GM13977 (cell line): ENCODE measurements around the gene CSDE1.
"Not testable (repeated sequence)": the region's sequence is repeated elsewhere in the genome, so short reads cannot be mapped to it uniquely, and the experiment has no call there.

Source experiments
- DNase-seq: peaks from one replicate; pipeline ENCODE4 v3.0.0; 2012; ENCODE audit warnings: low spot score
- in situ Hi-C: fragments of 300-500 bp; cut with MboI; formaldehyde crosslinking; loops from one replicate; pipeline ENCODE4 v1.12.0; 2022; ENCODE audit warnings: low sequenced_read_pairs, low pct_unique_long_range_greater_than_20kb, mixed read lengths, inconsistent platforms; ENCODE audit not compliant: unreplicated experiment
- TF ChIP-seq, protein P1 (sequence below): IDR thresholded peaks from 2 replicates; pipeline ENCODE4 v1.5.1; 2012; ENCODE audit warnings: mild to moderate bottlenecking, control low read depth; ENCODE audit not compliant: insufficient read depth; ENCODE audit errors: extremely low read depth, missing control alignments

The CSDE1 gene

DNA sequence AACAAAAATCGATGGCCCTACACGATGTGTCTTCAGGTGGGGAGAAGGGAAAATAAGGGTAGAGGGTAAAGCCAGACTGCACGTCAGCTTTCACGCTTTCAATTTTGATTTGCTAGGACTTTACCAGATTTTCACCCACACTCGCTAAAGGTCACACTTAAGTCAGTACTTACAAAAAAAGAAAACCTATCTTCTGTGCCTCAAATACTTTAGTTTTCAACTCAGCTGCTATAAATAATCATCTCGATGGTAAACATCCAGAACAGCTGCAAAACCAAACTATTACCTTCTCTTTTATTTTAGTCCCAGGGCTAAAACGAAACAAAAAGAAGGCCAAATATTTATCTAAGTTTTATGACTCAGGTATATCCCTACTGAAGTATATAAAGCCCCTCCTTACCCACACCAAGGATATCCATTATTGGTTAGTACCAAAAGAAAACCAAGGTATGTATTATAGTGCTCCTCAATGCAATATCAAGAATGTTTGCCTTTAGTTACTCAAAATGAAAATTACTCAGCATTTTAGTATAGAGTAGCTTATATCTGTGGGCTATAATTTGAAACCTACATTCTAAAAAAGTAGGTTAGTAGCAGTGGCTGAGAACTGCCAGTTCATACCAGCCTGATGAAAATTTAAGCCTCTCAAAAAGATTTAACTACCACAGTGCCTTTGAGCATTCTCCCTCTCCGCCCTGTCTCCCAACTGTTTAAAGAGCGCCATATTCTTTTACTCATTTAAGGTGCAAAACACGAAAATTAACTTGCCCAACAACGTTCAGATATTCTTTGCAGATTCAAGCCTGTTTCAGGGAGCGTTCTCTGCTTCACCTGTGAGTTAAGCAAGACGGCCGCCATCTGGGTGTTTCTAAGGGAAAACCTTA is 1.5 kb downstream of the CSDE1 start:
- TF ChIP-seq, protein P1, sequence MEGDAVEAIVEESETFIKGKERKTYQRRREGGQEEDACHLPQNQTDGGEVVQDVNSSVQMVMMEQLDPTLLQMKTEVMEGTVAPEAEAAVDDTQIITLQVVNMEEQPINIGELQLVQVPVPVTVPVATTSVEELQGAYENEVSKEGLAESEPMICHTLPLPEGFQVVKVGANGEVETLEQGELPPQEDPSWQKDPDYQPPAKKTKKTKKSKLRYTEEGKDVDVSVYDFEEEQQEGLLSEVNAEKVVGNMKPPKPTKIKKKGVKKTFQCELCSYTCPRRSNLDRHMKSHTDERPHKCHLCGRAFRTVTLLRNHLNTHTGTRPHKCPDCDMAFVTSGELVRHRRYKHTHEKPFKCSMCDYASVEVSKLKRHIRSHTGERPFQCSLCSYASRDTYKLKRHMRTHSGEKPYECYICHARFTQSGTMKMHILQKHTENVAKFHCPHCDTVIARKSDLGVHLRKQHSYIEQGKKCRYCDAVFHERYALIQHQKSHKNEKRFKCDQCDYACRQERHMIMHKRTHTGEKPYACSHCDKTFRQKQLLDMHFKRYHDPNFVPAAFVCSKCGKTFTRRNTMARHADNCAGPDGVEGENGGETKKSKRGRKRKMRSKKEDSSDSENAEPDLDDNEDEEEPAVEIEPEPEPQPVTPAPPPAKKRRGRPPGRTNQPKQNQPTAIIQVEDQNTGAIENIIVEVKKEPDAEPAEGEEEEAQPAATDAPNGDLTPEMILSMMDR = no peak
- peak; percentile 59 for DNase-seq
- in situ Hi-C loops = no loop called here

DNA sequence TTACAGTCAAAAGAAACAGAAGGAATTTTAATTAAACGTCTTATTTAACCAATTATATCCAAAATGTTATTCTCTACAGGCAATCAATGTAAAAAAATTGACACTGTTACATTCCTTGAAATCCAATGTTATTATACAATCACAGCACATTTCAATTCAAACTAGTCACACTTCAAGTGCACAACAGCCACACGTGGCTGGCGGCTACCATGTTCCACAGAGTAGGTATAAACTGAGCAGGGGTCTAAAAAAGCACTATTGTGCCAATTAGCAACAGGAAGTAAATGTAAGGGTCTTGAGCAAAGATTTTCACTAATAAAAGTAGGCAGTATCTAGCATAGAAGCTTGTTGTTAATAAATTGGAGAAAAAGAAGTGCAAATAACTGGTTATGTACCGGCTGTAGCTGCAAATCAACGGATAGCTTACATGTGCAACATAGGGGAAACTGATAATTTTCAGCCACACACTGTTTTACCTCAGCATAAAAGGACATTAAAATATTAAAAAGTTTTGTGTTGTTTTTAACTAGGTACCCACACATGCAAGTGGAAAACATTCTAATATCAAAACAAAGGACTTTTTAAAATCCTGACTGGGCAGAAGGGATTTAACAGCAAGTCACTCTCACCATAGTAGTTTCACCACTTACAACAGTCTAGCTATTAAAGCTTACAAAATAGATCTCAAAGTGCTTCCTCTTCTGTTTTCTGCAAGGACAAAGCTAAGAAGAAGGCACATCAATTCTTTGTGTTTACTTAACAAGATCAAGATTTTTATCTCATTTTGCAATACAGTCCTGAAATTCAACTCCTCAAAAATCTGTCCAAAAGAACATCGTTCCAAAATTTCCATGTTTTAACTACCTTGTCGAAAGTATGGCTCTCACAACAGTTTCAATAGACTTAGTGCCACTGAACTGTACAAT is 2.5 kb downstream of the CSDE1 start:
- in situ Hi-C loops = no loop called here
- TF ChIP-seq, protein P1 = no peak
- DNase-seq = no peak

DNA sequence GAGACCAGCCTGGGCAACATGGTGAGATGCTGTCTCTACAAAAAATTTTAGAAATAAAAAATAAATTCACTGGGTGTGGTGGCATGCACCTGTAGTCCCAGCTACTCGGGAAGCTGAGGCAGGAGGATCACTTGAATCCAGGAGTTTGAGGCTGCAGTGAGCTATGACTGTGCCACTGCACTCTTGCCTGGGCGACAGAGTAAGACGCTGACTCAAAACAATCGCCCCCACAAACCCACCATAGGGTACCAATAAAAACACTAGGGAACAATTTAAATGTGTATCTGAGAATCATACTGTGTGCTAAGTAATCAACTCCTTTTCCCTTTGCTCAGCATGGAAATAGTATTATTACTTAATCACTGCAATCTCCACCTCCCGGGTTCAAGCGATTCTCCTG is 4.1 kb downstream of the CSDE1 start:
- DNase-seq, in situ Hi-C loops: not testable (repeated sequence)

DNA sequence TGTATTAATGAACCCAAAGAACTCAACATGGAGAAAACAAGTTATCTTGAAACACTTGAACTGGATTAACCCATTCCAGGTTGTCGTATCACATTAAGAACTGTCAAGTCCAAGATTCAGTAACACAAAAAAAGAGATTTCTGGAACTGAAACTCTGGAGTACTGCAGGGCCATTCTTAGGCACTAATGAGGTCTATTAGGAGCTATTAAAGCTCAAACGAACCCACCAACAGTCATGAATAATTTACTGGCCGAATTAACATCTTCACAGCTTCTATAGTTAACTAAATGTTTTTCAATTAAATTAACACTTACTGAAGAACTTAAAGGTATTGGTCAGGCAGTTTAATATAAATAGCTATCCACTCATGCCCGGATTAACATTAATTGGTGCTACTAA is 4.6 kb downstream of the CSDE1 start:
- in situ Hi-C loops = no loop called here
- DNase-seq = no peak
- TF ChIP-seq, protein P1 = no peak

DNA sequence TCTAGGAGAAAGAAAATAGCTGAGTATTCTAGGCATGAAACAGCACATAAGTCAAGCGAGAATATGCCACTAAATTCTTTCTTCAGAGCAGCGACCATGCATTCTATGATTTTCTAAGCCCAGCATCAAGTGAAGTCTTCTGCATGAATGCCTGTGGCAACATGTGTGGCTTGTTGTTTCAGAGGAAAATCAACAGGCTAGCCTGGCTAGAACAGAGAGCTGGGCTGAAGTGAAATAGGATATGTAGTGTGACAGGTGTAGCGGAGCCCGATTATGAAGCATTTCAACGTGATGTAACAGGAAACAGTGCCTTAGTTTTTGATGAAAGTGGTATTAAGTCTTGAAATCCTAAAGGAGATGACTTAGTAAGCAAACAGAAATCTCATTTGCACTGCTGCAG is 7.0 kb downstream of the CSDE1 start:
- in situ Hi-C loops = no loop called here
- TF ChIP-seq, protein P1 = no peak
- no peak for DNase-seq

DNA sequence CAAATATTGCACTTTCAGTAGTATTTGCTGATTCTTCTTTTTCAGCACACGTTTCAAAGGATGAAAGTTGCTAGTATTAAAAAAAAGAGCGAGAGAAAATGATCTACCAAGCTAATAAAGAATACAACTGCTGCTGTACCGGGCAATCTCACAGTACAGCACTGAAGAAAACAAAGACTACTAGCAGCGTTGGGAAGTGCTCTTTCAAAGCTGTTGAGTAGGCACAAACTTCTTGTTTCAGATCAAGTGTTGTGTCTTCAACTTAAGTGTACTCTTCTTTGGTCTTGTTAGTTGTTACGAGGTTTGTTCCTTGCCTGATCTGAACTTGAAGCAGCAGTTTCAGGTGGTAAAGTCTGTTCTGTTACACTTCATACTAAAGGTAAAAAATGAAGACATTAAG is 7.9 kb downstream of the CSDE1 start:
- in situ Hi-C loops = no loop called here
- TF ChIP-seq, protein P1 = no peak

More for the DNA sequence above, 7.9 kb downstream of the CSDE1 start:
- DNase-seq = no peak
